Measurements from ENCODE around the gene SUCLG2. TPM values are rescaled to one million over a fixed set of nuclear protein-coding genes. Genes with fewer than 3 reads are reported as not detected.
A peak's percentile ranks its signal among the peaks of the same experiment; 100 is the strongest.

SUCLG2 gene
- total RNA-seq, 1 experiment from 2014 or later: 45.5 TPM

- in situ Hi-C loops (cut with HindIII; ENCODE audit: low pct_unique_long_range_greater_than_20kb, low sequenced_read_pairs): no loop called here
These were observed 30.3 kb downstream of the SUCLG2 start for GRCh38 chr3:67624078-67624477.

GRCh38 chr3:67622652-67623051, 31.8 kb downstream of the SUCLG2 start:
- DNase-seq (ENCODE audit: low read depth): no peak
- in situ Hi-C loops (cut with HindIII; ENCODE audit: low pct_unique_long_range_greater_than_20kb, low sequenced_read_pairs): no loop called here

More at GRCh38 chr3:67624078-67624477, 30.3 kb downstream of the SUCLG2 start:
- DNase-seq (ENCODE audit: low read depth): no peak

GRCh38 chr3:67620869-67621268, 33.5 kb downstream of the SUCLG2 start:
- in situ Hi-C loops (cut with HindIII; ENCODE audit: low pct_unique_long_range_greater_than_20kb, low sequenced_read_pairs): no loop called here
- no peak for DNase-seq (ENCODE audit: low read depth)

GRCh38 chr3:67619991-67620390, 34.4 kb downstream of the SUCLG2 start:
- in situ Hi-C loops (cut with HindIII; ENCODE audit: low pct_unique_long_range_greater_than_20kb, low sequenced_read_pairs): no loop called here
- no peak for DNase-seq (ENCODE audit: low read depth)

- in situ Hi-C loops (cut with HindIII; ENCODE audit: low pct_unique_long_range_greater_than_20kb, low sequenced_read_pairs): no loop called here
- DNase-seq (ENCODE audit: low read depth): no peak
These were observed 36.9 kb downstream of the SUCLG2 start for GRCh38 chr3:67617518-67617917.

GRCh38 chr3:67616046-67616445, 38.4 kb downstream of the SUCLG2 start:
- no peak for DNase-seq (ENCODE audit: low read depth)
- in situ Hi-C loops (cut with HindIII; ENCODE audit: low pct_unique_long_range_greater_than_20kb, low sequenced_read_pairs): no loop called here

GRCh38 chr3:67614195-67614594, 40.2 kb downstream of the SUCLG2 start:
- in situ Hi-C loops (cut with HindIII; ENCODE audit: low pct_unique_long_range_greater_than_20kb, low sequenced_read_pairs): no loop called here
- no peak for DNase-seq (ENCODE audit: low read depth)

- peak; percentile 59 for DNase-seq (ENCODE audit: low read depth)
- in situ Hi-C loops (cut with HindIII; ENCODE audit: low pct_unique_long_range_greater_than_20kb, low sequenced_read_pairs): no loop called here
These were observed 44.0 kb downstream of the SUCLG2 start for GRCh38 chr3:67610458-67610857.

- in situ Hi-C loops (cut with HindIII; ENCODE audit: low pct_unique_long_range_greater_than_20kb, low sequenced_read_pairs): no loop called here
- no peak for DNase-seq (ENCODE audit: low read depth)
These were observed 44.7 kb downstream of the SUCLG2 start for GRCh38 chr3:67609709-67610108.

GRCh38 chr3:67608034-67608433, 46.4 kb downstream of the SUCLG2 start:
- in situ Hi-C loops (cut with HindIII; ENCODE audit: low pct_unique_long_range_greater_than_20kb, low sequenced_read_pairs): no loop called here

GRCh38 chr3:67605377-67605776, 49.0 kb downstream of the SUCLG2 start:
- in situ Hi-C loops (cut with HindIII; ENCODE audit: low pct_unique_long_range_greater_than_20kb, low sequenced_read_pairs): no loop called here
- DNase-seq (ENCODE audit: low read depth): no peak

More at GRCh38 chr3:67608034-67608433, 46.4 kb downstream of the SUCLG2 start:
- no peak for DNase-seq (ENCODE audit: low read depth)

- DNase-seq (ENCODE audit: low read depth): no peak
- in situ Hi-C loops (cut with HindIII; ENCODE audit: low pct_unique_long_range_greater_than_20kb, low sequenced_read_pairs): no loop called here
These were observed 51.6 kb downstream of the SUCLG2 start for GRCh38 chr3:67602816-67603215.

GRCh38 chr3:67601919-67602608, 52.3 kb downstream of the SUCLG2 start:
- in situ Hi-C loops (cut with HindIII; ENCODE audit: low pct_unique_long_range_greater_than_20kb, low sequenced_read_pairs): no loop called here
- no peak for DNase-seq (ENCODE audit: low read depth)

- no peak for DNase-seq (ENCODE audit: low read depth)
- in situ Hi-C loops (cut with HindIII; ENCODE audit: low pct_unique_long_range_greater_than_20kb, low sequenced_read_pairs): no loop called here
These were observed 53.0 kb downstream of the SUCLG2 start for GRCh38 chr3:67601385-67601784.

- in situ Hi-C loops (cut with HindIII; ENCODE audit: low pct_unique_long_range_greater_than_20kb, low sequenced_read_pairs): no loop called here
- no peak for DNase-seq (ENCODE audit: low read depth)
These were observed 54.6 kb downstream of the SUCLG2 start for GRCh38 chr3:67599821-67600220.

GRCh38 chr3:67598814-67599556, 55.4 kb downstream of the SUCLG2 start:
- in situ Hi-C loops (cut with HindIII; ENCODE audit: low pct_unique_long_range_greater_than_20kb, low sequenced_read_pairs): no loop called here
- no peak for DNase-seq (ENCODE audit: low read depth)

- in situ Hi-C loops (cut with HindIII; ENCODE audit: low pct_unique_long_range_greater_than_20kb, low sequenced_read_pairs): no loop called here
- DNase-seq (ENCODE audit: low read depth): no peak
These were observed 59.0 kb downstream of the SUCLG2 start for GRCh38 chr3:67595424-67595823.

GRCh38 chr3:67593761-67594234, 60.6 kb downstream of the SUCLG2 start:
- DNase-seq (ENCODE audit: low read depth): peak; percentile 23
- in situ Hi-C loops (cut with HindIII; ENCODE audit: low pct_unique_long_range_greater_than_20kb, low sequenced_read_pairs): no loop called here

GRCh38 chr3:67592057-67592456, 62.4 kb downstream of the SUCLG2 start:
- in situ Hi-C loops (cut with HindIII; ENCODE audit: low pct_unique_long_range_greater_than_20kb, low sequenced_read_pairs): no loop called here
- no peak for DNase-seq (ENCODE audit: low read depth)

GRCh38 chr3:67587811-67588210, 66.6 kb downstream of the SUCLG2 start:
- DNase-seq (ENCODE audit: low read depth): no peak
- in situ Hi-C loops (cut with HindIII; ENCODE audit: low pct_unique_long_range_greater_than_20kb, low sequenced_read_pairs): no loop called here
